GM12878 (cell line): ENCODE data around the gene PADI3. TPM values are rescaled to one million over a fixed set of nuclear protein-coding genes. Genes with fewer than 3 reads are reported as not detected.

Experiments used
- ATAC-seq: fragments of 200-7000 bp; cut with Tn5 transposase; 3 replicates; pipeline ENCODE4 v1.9.1; 2020; ENCODE audit warnings: mild to moderate bottlenecking, moderate library complexity
- BruUV-seq: library from RNA; stranded (reverse); fragments of 400-500 nt; replicated peaks from 2 replicates; lab custom pipeline; 2021; lab: Mats Ljungman, UMichigan
- CTCF ChIA-PET: fragments of 300-600 bp; sonication (Branson Sonifier 250); formaldehyde crosslinking; extraction: SDS; loops from one replicate; lab custom pipeline; 2021; ENCODE audit warnings: inconsistent platforms; lab: Yijun Ruan, JAX
- POLR2A ChIA-PET: fragments of 350-600 bp; formaldehyde crosslinking; extraction: SDS; loops from one replicate; lab custom pipeline; 2021; ENCODE audit warnings: inconsistent platforms; lab: Charles Lee
- RAD21 ChIA-PET: fragments of 300-600 bp; sonication (Branson Sonifier 250); formaldehyde crosslinking; loops from one replicate; lab custom pipeline; 2023; ENCODE audit warnings: antibody characterized with exemption; ENCODE audit not compliant: unreplicated experiment; lab: Charles Lee
- SMC1A ChIA-PET: fragments of 300-600 bp; sonication (Branson Sonifier 250); formaldehyde crosslinking; loops from one replicate; lab custom pipeline; 2023; ENCODE audit not compliant: unreplicated experiment, uncharacterized antibody; lab: Charles Lee
- DNase-seq: peaks from one replicate; pipeline ENCODE4 v3.0.0-alpha.2; 2011; ENCODE audit warnings: low read depth, low spot score
- FAIRE-seq: peaks from 3 replicates; lab custom pipeline; 2011; peaks lifted over from hg19 to GRCh38; lab: Jason Lieb, UNC
- H2AFZ ChIP-seq: 2 replicates; pipeline ENCODE4 v1.6.0; 2011; ENCODE audit warnings: low read depth, low read length, control low read depth; ENCODE audit not compliant: control insufficient read depth
- H3K27ac ChIP-seq: 2 replicates; pipeline ENCODE4 v1.5.1; 2011; ENCODE audit warnings: control low read depth; ENCODE audit not compliant: control insufficient read depth, insufficient read depth
- H3K27me3 ChIP-seq, 2 experiments: replicated peaks in 1 of 2; 2 replicates each; pipeline versions ENCODE4 v1.6.0 to v1.6.1; 2011; ENCODE audit warnings: low read length in 1 of 2; ENCODE audit not compliant: control insufficient read depth in 2 of 2, insufficient read depth in 2 of 2
- H3K36me3 ChIP-seq, 2 experiments: 2 replicates each; pipeline ENCODE4 v1.5.1; 2011; ENCODE audit warnings: low read length in 1 of 2; ENCODE audit not compliant: control insufficient read depth in 2 of 2, insufficient read depth in 2 of 2
- H3K4me1 ChIP-seq: 2 replicates; pipeline ENCODE4 v1.6.1; 2011; ENCODE audit warnings: mild to moderate bottlenecking, low read length, moderate library complexity, mixed read lengths; ENCODE audit not compliant: control insufficient read depth, insufficient read depth
- H3K4me2 ChIP-seq: 2 replicates; pipeline ENCODE4 v1.6.0; 2011; ENCODE audit warnings: control low read depth; ENCODE audit not compliant: control insufficient read depth, insufficient read depth
- H3K4me3 ChIP-seq: fragments of 200-600 bp; sonication (generic); 2 replicates; pipeline ENCODE4 v1.5.1; 2016
- H3K79me2 ChIP-seq: 2 replicates; pipeline ENCODE4 v1.6.0; 2011; ENCODE audit warnings: low read length; ENCODE audit not compliant: control insufficient read depth, insufficient read depth
- H3K9ac ChIP-seq: 2 replicates; pipeline ENCODE4 v1.8.0; 2011; ENCODE audit warnings: low read length, control low read depth, mixed read lengths; ENCODE audit not compliant: control insufficient read depth, insufficient read depth
- H3K9me3 ChIP-seq: replicated peaks from 3 replicates; pipeline ENCODE4 v1.5.1; 2011; ENCODE audit warnings: mild to moderate bottlenecking, low read length; ENCODE audit not compliant: control insufficient read depth, insufficient read depth
- H4K20me1 ChIP-seq: 2 replicates; pipeline ENCODE4 v1.6.0; 2011; ENCODE audit not compliant: control insufficient read depth, insufficient read depth
- BACH1 ChIP-seq: fragments of 450-650 bp; IDR thresholded peaks from 2 replicates; pipeline ENCODE4 v1.6.1; 2017; ENCODE audit warnings: mild to moderate bottlenecking, borderline replicate concordance
- CBX3 ChIP-seq: fragments of 200-600 bp; sonication (generic); IDR thresholded peaks from 2 replicates; pipeline ENCODE4 v1.6.1; 2016; ENCODE audit warnings: low read depth, borderline replicate concordance
- ETV6 ChIP-seq, 2 experiments: fragments of 450-650 bp in 1 of 2; IDR thresholded peaks in 1 of 2; conservative IDR thresholded peaks in 1 of 2; 2 replicates each; pipeline ENCODE4 v1.6.1; 2014; ENCODE audit warnings: antibody characterized with exemption in 1 of 2, borderline replicate concordance in 1 of 2, low read depth in 1 of 2, mild to moderate bottlenecking in 1 of 2, moderate library complexity in 1 of 2
- GATAD2B ChIP-seq: fragments of 450-650 bp; conservative IDR thresholded peaks from 2 replicates; pipeline ENCODE4 v1.6.1; 2017; ENCODE audit warnings: low read depth, mild to moderate bottlenecking, moderate library complexity
- IKZF1 ChIP-seq: fragments of 450-650 bp; conservative IDR thresholded peaks from 2 replicates; pipeline ENCODE4 v1.6.1; 2017; ENCODE audit warnings: antibody characterized with exemption, mild to moderate bottlenecking
- JUND ChIP-seq: IDR thresholded peaks from 2 replicates; pipeline ENCODE4 v1.6.1; 2012; ENCODE audit warnings: low read depth, mild to moderate bottlenecking, low read length, improper control_type of control experiment, moderate library complexity
- NR2F1 ChIP-seq: fragments of 450-650 bp; conservative IDR thresholded peaks from 2 replicates; pipeline ENCODE4 v1.6.1; 2017; ENCODE audit warnings: mild to moderate bottlenecking
- REST ChIP-seq: IDR thresholded peaks from 2 replicates; pipeline ENCODE4 v1.6.1; 2012; ENCODE audit warnings: mild to moderate bottlenecking, low read depth, low read length
- ZNF24 ChIP-seq: fragments of 450-650 bp; IDR thresholded peaks from 2 replicates; pipeline ENCODE4 v1.6.1; 2017; ENCODE audit warnings: antibody characterized with exemption, mild to moderate bottlenecking
- ZNF592 ChIP-seq: fragments of 450-650 bp; IDR thresholded peaks from 2 replicates; pipeline ENCODE4 v1.6.1; 2017; ENCODE audit warnings: mild to moderate bottlenecking, moderate library complexity
- WGBS: methylation state at CpG from one replicate; pipeline ENCODE4 v1.1.6; 2016; ENCODE audit warnings: low lambda C conversion rate; ENCODE audit not compliant: insufficient replicate concordance, insufficient coverage; ENCODE audit errors: missing lambda C conversion rate; 5-methylcytosine and 5-hydroxymethylcytosine counted together
- in situ Hi-C: fragments of 300-500 bp; cut with MboI; formaldehyde crosslinking; loops from 9 replicates; pipeline ENCODE4 v1.14.3; 2018; ENCODE audit warnings: mixed read lengths
- intact Hi-C: fragments of 100-400 bp; cut with micrococcal nuclease; formaldehyde crosslinking; loops from one replicate; pipeline ENCODE4 v1.14.2; 2022; ENCODE audit not compliant: unreplicated experiment
- polyA plus RNA-seq, 11 experiments: library from polyadenylated mRNA; depleted of rRNA in 4 of 11; unstranded in 6 of 11; stranded (reverse) in 5 of 11; fragments of >200 nt; fragmentation: Nextera tagmentation in 4 of 11; fragmentation: Illumina TruSeq in 1 of 11; extraction: Ambion mirVana in 4 of 11; extraction: Trizol in 1 of 11; gene quantifications; 1 replicate in 1 of 11; 2 replicates in 10 of 11; pipeline versions ENCODE4 v1.2.1 to v1.2.3, GENCODE V29; 2011 to 2016; ENCODE audit warnings: inconsistent platforms in 2 of 11, missing spikeins in 2 of 11, low read depth in 1 of 11
- total RNA-seq, 4 experiments: library from RNA; depleted of rRNA in 3 of 4; stranded (reverse); fragments of >200 nt in 3 of 4; fragmentation: Illumina TruSeq in 1 of 4; extraction: Trizol in 1 of 4; gene quantifications; 2 replicates each; pipeline versions ENCODE4 v1.2.1 to v1.2.3, GENCODE V29; 2013 to 2021
- TF ChIP-seq, protein P1 (sequence below): IDR thresholded peaks from 2 replicates; pipeline ENCODE4 v1.6.1; 2012; ENCODE audit warnings: low read depth, low read length, improper control_type of control experiment
- TF ChIP-seq, protein P2 (sequence below): fragments of 450-650 bp; IDR thresholded peaks from 2 replicates; pipeline ENCODE4 v1.6.1; 2014; ENCODE audit warnings: mild to moderate bottlenecking

The PADI3 gene
- total and polyA plus RNA-seq, 10 of the 15 experiments (the other 5 are each of a cell fraction or from before 2014, with no cell fraction given): 0.01 TPM; not detected in 9

- no TSS peak for BruUV-seq
- H3K27ac ChIP-seq: no peak overlapping the region
- no peak overlapping the region for H3K4me2 ChIP-seq
- no peak for FAIRE-seq
- no peaks in the 10 kb centered on the region for H3K79me2 ChIP-seq
- in situ Hi-C loops (loop anchor here (5.0 kb wide), 1 partner anchor 214 kb away; the partner anchor contains the start of gene PADI2), intact Hi-C loops (loop anchor here (10.0 kb wide), 1 partner anchor 96 kb away; no protein-coding TSS in a partner anchor)
- no peaks in the 10 kb centered on the region for H4K20me1 ChIP-seq
- no peaks in the 10 kb centered on the region for H3K36me3 ChIP-seq
- no peak overlapping the region for H3K9ac ChIP-seq
- no peak overlapping the region for H2AFZ ChIP-seq
- no peak overlapping the region for H3K4me3 ChIP-seq
- POLR2A ChIA-PET: no interaction called here
- no peaks in the 10 kb centered on the region for H3K4me1 ChIP-seq
- SMC1A ChIA-PET: no interaction called here
- TF ChIP-seq ZNF24 (no peak), ZNF592 (no peak), BACH1 (no peak), GATAD2B (no peak), JUND (no peak), REST (no peak), IKZF1 (no peak), ETV6 (conservative IDR thresholded peaks at IDR 0.05 in 1 of 2, IDR thresholded peaks at IDR 0.05 in 1 of 2; ENCODE audit: borderline replicate concordance in 1 of 2, low read depth in 1 of 2) (no peak), NR2F1 (no peak), CBX3 (no peak)
- TF ChIP-seq, protein P1, sequence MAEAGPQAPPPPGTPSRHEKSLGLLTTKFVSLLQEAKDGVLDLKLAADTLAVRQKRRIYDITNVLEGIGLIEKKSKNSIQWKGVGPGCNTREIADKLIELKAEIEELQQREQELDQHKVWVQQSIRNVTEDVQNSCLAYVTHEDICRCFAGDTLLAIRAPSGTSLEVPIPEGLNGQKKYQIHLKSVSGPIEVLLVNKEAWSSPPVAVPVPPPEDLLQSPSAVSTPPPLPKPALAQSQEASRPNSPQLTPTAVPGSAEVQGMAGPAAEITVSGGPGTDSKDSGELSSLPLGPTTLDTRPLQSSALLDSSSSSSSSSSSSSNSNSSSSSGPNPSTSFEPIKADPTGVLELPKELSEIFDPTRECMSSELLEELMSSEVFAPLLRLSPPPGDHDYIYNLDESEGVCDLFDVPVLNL: no peak
- TF ChIP-seq, protein P2, sequence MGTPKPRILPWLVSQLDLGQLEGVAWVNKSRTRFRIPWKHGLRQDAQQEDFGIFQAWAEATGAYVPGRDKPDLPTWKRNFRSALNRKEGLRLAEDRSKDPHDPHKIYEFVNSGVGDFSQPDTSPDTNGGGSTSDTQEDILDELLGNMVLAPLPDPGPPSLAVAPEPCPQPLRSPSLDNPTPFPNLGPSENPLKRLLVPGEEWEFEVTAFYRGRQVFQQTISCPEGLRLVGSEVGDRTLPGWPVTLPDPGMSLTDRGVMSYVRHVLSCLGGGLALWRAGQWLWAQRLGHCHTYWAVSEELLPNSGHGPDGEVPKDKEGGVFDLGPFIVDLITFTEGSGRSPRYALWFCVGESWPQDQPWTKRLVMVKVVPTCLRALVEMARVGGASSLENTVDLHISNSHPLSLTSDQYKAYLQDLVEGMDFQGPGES: no peak
- RAD21 ChIA-PET: no interaction called here
- ATAC-seq: no peak
- DNase-seq: no peak
- CTCF ChIA-PET: no interaction called here
- peaks cover 0 to 6% of the 10 kb centered on the region in 2 experiments; a peak in 2 of 4 replicates for H3K27me3 ChIP-seq
- WGBS: 15% methylated on average over 7 of the region's 7 CpGs
- H3K9me3 ChIP-seq: no peaks in the 10 kb centered on the region; the same call in 2 of the 3 replicates
Observed at GRCh38 chr1:17330856-17331255, 82.0 kb downstream of the PADI3 start.
